HepG2 (cell line): Measurements from ENCODE around the gene CDK6. TPM values are rescaled to one million over a fixed set of nuclear protein-coding genes. Genes with fewer than 3 reads are reported as not detected.

Source experiments
- ADNP ChIP-seq: sonication (generic); formaldehyde crosslinking; IDR thresholded peaks from 2 replicates; pipeline ENCODE4 v1.4.0; 2020; ENCODE audit warnings: missing genetic modification reagents
- ARNT2 ChIP-seq: sonication (generic); formaldehyde crosslinking; IDR thresholded peaks from 2 replicates; pipeline ENCODE4 v1.8.0; 2022; ENCODE audit warnings: mild to moderate bottlenecking, low read depth, missing genetic modification reagents, moderate library complexity
- EHMT2 ChIP-seq: fragments of 200-600 bp; sonication (generic); IDR thresholded peaks from 2 replicates; pipeline ENCODE4 v1.7.0; 2017; ENCODE audit warnings: antibody characterized with exemption, low read depth, low read length, borderline replicate concordance
- ELF1 ChIP-seq: sonication (generic); formaldehyde crosslinking; IDR thresholded peaks from 2 replicates; pipeline ENCODE4 v1.4.0; 2020; ENCODE audit warnings: missing genetic modification reagents
- GABPB1 ChIP-seq: IDR thresholded peaks from 2 replicates; pipeline ENCODE4 v1.6.1; 2016; ENCODE audit warnings: mild to moderate bottlenecking, missing genetic modification reagents, moderate library complexity, missing compliant biosample characterization
- GATAD1 ChIP-seq: IDR thresholded peaks from 2 replicates; pipeline ENCODE4 v1.6.1; 2016; ENCODE audit warnings: missing genetic modification reagents, missing compliant biosample characterization
- HDAC2 ChIP-seq: sonication (generic); formaldehyde crosslinking; IDR thresholded peaks from 2 replicates; pipeline ENCODE4 v1.4.0; 2020; ENCODE audit warnings: missing genetic modification reagents
- NAIF1 ChIP-seq: sonication (generic); formaldehyde crosslinking; IDR thresholded peaks from 2 replicates; pipeline ENCODE4 v1.5.0; 2020; ENCODE audit warnings: mild to moderate bottlenecking, missing genetic modification reagents, borderline replicate concordance
- SP5 ChIP-seq: IDR thresholded peaks from 2 replicates; pipeline ENCODE4 v1.6.1; 2016; ENCODE audit warnings: low read depth, borderline replicate concordance
- STAG1 ChIP-seq: sonication (generic); formaldehyde crosslinking; IDR thresholded peaks from 2 replicates; pipeline ENCODE4 v1.4.0; 2020; ENCODE audit warnings: missing genetic modification reagents
- ZKSCAN8 ChIP-seq: IDR thresholded peaks from 2 replicates; pipeline ENCODE4 v1.6.1; 2016; ENCODE audit warnings: borderline replicate concordance, missing genetic modification reagents, missing compliant biosample characterization
- ZNF354B ChIP-seq: sonication (generic); formaldehyde crosslinking; IDR thresholded peaks from 2 replicates; pipeline ENCODE4 v1.8.0; 2022; ENCODE audit warnings: mild to moderate bottlenecking, missing genetic modification reagents
- polyA plus RNA-seq, 8 experiments: library from polyadenylated mRNA; depleted of rRNA in 3 of 8; stranded (reverse) in 7 of 8; unstranded in 1 of 8; fragments of >200 nt; fragmentation: Illumina TruSeq in 4 of 8; extraction: Trizol in 4 of 8; gene quantifications; 2 replicates each; pipeline versions ENCODE4 v1.2.1 to v1.2.3, GENCODE V29; 2011 to 2016; ENCODE audit warnings: low read depth in 4 of 8, missing spikeins in 1 of 8, mixed read lengths in 1 of 8; ENCODE audit not compliant: insufficient read depth in 1 of 8
- total RNA-seq, 5 experiments: library from RNA; depleted of rRNA; stranded (reverse); fragments of >200 nt; fragmentation: Illumina TruSeq; extraction: Trizol; gene quantifications; 2 replicates each; pipeline ENCODE4 v1.2.3, GENCODE V29; 2016; ENCODE audit warnings: low read depth in 1 of 5
- TF ChIP-seq, protein P1 (sequence below): IDR thresholded peaks from 2 replicates; pipeline ENCODE4 v1.6.1; 2016; ENCODE audit warnings: mild to moderate bottlenecking
- TF ChIP-seq, protein P2 (sequence below), 2 experiments: sonication (generic) in 1 of 2; formaldehyde crosslinking in 1 of 2; IDR thresholded peaks; 2 replicates each; pipeline versions ENCODE4 v1.4.0 to v1.6.1; 2016 to 2020; ENCODE audit warnings: borderline replicate concordance in 1 of 2, low read depth in 1 of 2, mild to moderate bottlenecking in 1 of 2, missing genetic modification reagents in 1 of 2
- TF ChIP-seq, protein P3 (sequence below): sonication (generic); formaldehyde crosslinking; IDR thresholded peaks from 2 replicates; pipeline ENCODE4 v1.5.0; 2020; ENCODE audit warnings: mild to moderate bottlenecking, missing genetic modification reagents, borderline replicate concordance
- TF ChIP-seq, protein P4 (sequence below): IDR thresholded peaks from 2 replicates; pipeline ENCODE4 v1.6.1; 2018; ENCODE audit warnings: missing genetic modification reagents, mild to moderate bottlenecking, missing compliant biosample characterization
- TF ChIP-seq, protein P5 (sequence below): sonication (generic); formaldehyde crosslinking; IDR thresholded peaks from 2 replicates; pipeline ENCODE4 v1.5.1; 2020; ENCODE audit warnings: mild to moderate bottlenecking, missing genetic modification reagents

Gene CDK6
- total and polyA plus RNA-seq, 2 of the 13 experiments (the other 11 are each of a cell fraction or from before 2014, with no cell fraction given) = 34.6 to 90.8 TPM

DNA sequence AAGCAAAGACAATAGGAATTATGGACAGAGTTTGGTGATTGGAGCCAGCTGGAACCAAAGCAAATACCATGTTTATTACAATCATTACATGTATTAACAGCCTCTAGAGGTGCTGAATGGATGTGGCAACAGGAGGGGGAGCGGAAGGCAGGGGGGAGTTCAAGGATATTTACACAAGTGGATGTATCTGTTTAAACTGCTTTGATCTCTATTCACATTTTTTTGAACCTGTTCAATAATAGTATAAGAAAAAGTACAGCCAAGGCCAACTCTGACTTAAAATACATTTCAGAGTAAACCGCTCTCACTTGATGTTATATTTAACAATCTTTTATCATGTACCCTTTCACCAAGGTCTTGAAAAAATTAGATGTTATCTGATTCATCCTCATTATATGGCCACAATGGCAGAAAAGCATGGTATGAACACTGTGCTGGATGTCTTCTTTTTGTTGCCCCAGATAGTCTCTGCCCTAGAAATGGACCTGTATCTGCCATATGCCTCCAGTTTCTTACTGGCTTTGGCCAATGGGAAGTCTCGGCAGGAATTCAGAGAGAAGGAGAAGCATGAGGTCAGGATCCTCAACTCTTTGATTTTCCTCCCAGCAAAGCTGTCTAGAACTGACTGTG, 158.0 kb downstream of the CDK6 start (continued):
- TF ChIP-seq SP5 (peak; percentile 52; the same call in 1 of the 2 replicates), STAG1 (peak; percentile 25; the same call in 1 of the 2 replicates), ZKSCAN8 (CRISPR knock-in tag) (peak; percentile 73; the same call in 1 of the 2 replicates), ELF1 (CRISPR knock-in tag) (0 out of 2 replicates have a peak, but pooled peaks have one; percentile 18), HDAC2 (CRISPR knock-in tag) (peak; percentile 93), NAIF1 (CRISPR knock-in tag) (no peak), ADNP (CRISPR knock-in tag) (no peak), GATAD1 (CRISPR knock-in tag) (no peak), EHMT2 (peak; percentile 90), ZNF354B (CRISPR knock-in tag) (no peak), ARNT2 (CRISPR knock-in tag) (no peak), GABPB1 (CRISPR knock-in tag) (peak; percentile 59)
- TF ChIP-seq, protein P1, sequence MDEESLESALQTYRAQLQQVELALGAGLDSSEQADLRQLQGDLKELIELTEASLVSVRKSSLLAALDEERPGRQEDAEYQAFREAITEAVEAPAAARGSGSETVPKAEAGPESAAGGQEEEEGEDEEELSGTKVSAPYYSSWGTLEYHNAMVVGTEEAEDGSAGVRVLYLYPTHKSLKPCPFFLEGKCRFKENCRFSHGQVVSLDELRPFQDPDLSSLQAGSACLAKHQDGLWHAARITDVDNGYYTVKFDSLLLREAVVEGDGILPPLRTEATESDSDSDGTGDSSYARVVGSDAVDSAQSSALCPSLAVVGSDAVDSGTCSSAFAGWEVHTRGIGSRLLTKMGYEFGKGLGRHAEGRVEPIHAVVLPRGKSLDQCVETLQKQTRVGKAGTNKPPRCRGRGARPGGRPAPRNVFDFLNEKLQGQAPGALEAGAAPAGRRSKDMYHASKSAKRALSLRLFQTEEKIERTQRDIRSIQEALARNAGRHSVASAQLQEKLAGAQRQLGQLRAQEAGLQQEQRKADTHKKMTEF (CRISPR knock-in tag) = peak; percentile 98
- TF ChIP-seq, protein P2, sequence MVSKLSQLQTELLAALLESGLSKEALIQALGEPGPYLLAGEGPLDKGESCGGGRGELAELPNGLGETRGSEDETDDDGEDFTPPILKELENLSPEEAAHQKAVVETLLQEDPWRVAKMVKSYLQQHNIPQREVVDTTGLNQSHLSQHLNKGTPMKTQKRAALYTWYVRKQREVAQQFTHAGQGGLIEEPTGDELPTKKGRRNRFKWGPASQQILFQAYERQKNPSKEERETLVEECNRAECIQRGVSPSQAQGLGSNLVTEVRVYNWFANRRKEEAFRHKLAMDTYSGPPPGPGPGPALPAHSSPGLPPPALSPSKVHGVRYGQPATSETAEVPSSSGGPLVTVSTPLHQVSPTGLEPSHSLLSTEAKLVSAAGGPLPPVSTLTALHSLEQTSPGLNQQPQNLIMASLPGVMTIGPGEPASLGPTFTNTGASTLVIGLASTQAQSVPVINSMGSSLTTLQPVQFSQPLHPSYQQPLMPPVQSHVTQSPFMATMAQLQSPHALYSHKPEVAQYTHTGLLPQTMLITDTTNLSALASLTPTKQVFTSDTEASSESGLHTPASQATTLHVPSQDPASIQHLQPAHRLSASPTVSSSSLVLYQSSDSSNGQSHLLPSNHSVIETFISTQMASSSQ (IDR thresholded peaks at IDR 0.05; ENCODE audit: low read depth) = peak; percentile 83
- TF ChIP-seq, protein P2 (CRISPR knock-in tag; IDR thresholded peaks at IDR 0.05; ENCODE audit: borderline replicate concordance) = peak; percentile 92
- TF ChIP-seq, protein P3, sequence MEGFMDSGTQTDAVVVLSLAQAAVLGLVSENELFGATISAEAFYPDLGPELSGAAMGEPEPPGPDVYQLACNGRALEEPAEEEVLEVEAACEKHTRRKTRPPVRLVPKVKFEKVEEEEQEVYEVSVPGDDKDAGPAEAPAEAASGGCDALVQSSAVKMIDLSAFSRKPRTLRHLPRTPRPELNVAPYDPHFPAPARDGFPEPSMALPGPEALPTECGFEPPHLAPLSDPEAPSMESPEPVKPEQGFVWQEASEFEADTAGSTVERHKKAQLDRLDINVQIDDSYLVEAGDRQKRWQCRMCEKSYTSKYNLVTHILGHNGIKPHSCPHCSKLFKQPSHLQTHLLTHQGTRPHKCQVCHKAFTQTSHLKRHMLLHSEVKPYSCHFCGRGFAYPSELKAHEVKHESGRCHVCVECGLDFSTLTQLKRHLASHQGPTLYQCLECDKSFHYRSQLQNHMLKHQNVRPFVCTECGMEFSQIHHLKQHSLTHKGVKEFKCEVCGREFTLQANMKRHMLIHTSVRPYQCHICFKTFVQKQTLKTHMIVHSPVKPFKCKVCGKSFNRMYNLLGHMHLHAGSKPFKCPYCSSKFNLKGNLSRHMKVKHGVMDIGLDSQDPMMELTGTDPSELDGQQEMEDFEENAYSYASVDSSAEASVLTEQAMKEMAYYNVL (CRISPR knock-in tag) = peak; percentile 100
- TF ChIP-seq, protein P4, sequence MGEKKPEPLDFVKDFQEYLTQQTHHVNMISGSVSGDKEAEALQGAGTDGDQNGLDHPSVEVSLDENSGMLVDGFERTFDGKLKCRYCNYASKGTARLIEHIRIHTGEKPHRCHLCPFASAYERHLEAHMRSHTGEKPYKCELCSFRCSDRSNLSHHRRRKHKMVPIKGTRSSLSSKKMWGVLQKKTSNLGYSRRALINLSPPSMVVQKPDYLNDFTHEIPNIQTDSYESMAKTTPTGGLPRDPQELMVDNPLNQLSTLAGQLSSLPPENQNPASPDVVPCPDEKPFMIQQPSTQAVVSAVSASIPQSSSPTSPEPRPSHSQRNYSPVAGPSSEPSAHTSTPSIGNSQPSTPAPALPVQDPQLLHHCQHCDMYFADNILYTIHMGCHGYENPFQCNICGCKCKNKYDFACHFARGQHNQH (CRISPR knock-in tag) = peak; percentile 87
- TF ChIP-seq, protein P5, sequence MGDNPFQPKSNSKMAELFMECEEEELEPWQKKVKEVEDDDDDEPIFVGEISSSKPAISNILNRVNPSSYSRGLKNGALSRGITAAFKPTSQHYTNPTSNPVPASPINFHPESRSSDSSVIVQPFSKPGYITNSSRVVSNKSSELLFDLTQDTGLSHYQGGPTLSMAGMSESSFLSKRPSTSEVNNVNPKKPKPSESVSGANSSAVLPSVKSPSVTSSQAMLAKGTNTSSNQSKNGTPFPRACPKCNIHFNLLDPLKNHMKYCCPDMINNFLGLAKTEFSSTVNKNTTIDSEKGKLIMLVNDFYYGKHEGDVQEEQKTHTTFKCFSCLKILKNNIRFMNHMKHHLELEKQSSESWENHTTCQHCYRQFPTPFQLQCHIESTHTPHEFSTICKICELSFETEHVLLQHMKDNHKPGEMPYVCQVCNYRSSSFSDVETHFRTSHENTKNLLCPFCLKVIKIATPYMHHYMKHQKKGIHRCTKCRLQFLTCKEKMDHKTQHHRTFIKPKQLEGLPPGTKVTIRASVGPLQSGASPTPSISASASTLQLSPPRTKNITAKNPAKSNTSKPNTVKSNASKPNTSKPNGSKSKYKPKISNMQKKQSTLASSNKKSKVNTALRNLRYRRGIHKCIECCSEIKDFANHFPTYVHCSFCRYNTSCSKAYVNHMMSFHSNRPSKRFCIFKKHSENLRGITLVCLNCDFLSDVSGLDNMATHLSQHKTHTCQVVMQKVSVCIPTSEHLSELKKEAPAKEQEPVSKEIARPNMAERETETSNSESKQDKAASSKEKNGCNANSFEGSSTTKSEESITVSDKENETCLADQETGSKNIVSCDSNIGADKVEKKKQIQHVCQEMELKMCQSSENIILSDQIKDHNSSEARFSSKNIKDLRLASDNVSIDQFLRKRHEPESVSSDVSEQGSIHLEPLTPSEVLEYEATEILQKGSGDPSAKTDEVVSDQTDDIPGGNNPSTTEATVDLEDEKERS (CRISPR knock-in tag) = 0 out of 2 replicates have a peak, but pooled peaks have one; percentile 20
